H1 (cell line): ENCODE data around the gene PROSER2. TPM values are rescaled to one million over a fixed set of nuclear protein-coding genes. Genes with fewer than 3 reads are reported as not detected.
A peak's percentile ranks its signal among the peaks of the same experiment; 100 is the strongest.

Experiments
- CTCF ChIA-PET: fragments of 300-600 bp; sonication (Branson Sonifier 250); formaldehyde crosslinking; loops from one replicate; lab custom pipeline; 2021; ENCODE audit not compliant: partially characterized antibody; lab: Charles Lee
- POLR2A ChIA-PET: fragments of 300-600 bp; sonication (Branson Sonifier 250); formaldehyde crosslinking; loops from one replicate; lab custom pipeline; 2021; ENCODE audit warnings: inconsistent platforms; ENCODE audit not compliant: partially characterized antibody; lab: Charles Lee
- DNase-seq, 2 experiments: peaks; one replicate each; pipeline versions ENCODE4 v3.0.0 to v3.0.0-alpha.2; 2010 to 2022; ENCODE audit warnings: low spot score in 2 of 2, low read depth in 1 of 2, mixed read lengths in 1 of 2
- FAIRE-seq: peaks from 2 replicates; lab custom pipeline; 2011; peaks lifted over from hg19 to GRCh38; lab: Jason Lieb, UNC
- H2AFZ ChIP-seq: 2 replicates; pipeline ENCODE4 v1.8.1; 2012; ENCODE audit warnings: low read length, inconsistent platforms
- H2AK5ac ChIP-seq: 2 replicates; pipeline ENCODE4 v1.6.1; 2013; ENCODE audit warnings: low read depth, low read length
- H2BK120ac ChIP-seq: replicated peaks from 2 replicates; pipeline ENCODE3; 2013; ENCODE audit warnings: low read depth, low read length, inconsistent platforms
- H2BK12ac ChIP-seq: 2 replicates; pipeline ENCODE4 v1.6.1; 2013; ENCODE audit warnings: low read depth, low read length
- H2BK15ac ChIP-seq: 2 replicates; pipeline ENCODE4 v1.6.1; 2013; ENCODE audit warnings: low read length
- H2BK20ac ChIP-seq: 2 replicates; pipeline ENCODE4 v1.6.1; 2013; ENCODE audit warnings: low read length
- H2BK5ac ChIP-seq: 2 replicates; pipeline ENCODE4 v1.6.1; 2013; ENCODE audit warnings: low read depth, low read length
- H3K14ac ChIP-seq: 2 replicates; pipeline ENCODE4 v1.6.1; 2013; ENCODE audit warnings: inconsistent platforms; ENCODE audit not compliant: insufficient read length
- H3K18ac ChIP-seq: 2 replicates; pipeline ENCODE4 v1.6.1; 2013; ENCODE audit warnings: low read length; ENCODE audit errors: extremely low read depth
- H3K23ac ChIP-seq: 2 replicates; pipeline ENCODE4 v1.6.1; 2013; ENCODE audit warnings: inconsistent platforms; ENCODE audit not compliant: insufficient read length
- H3K23me2 ChIP-seq: 2 replicates; pipeline ENCODE4 v1.6.1; 2013; ENCODE audit warnings: low read depth, low read length
- H3K27ac ChIP-seq: 2 replicates; pipeline ENCODE4 v1.6.1; 2011; ENCODE audit warnings: low read depth, low read length, inconsistent platforms
- H3K27me3 ChIP-seq, 4 experiments: replicated peaks in 1 of 4; 1 replicate in 1 of 4; 2 replicates in 3 of 4; pipeline versions ENCODE4 v1.6.1 to v1.8.1; 2011 to 2013; ENCODE audit warnings: low read length in 3 of 4, mild to moderate bottlenecking in 3 of 4, inconsistent platforms in 2 of 4, mixed read lengths in 2 of 4, moderate library complexity in 1 of 4; ENCODE audit not compliant: control insufficient read depth in 3 of 4, insufficient read depth in 3 of 4; ENCODE audit errors: extremely low read depth in 1 of 4
- H3K36me3 ChIP-seq, 4 experiments: 2 replicates each; pipeline versions ENCODE4 v1.6.1 to v1.8.1; 2011 to 2013; ENCODE audit warnings: mild to moderate bottlenecking in 4 of 4, low read length in 3 of 4, moderate library complexity in 2 of 4, control low read depth in 1 of 4, inconsistent platforms in 1 of 4; ENCODE audit not compliant: insufficient read depth in 4 of 4, control insufficient read depth in 2 of 4
- H3K4ac ChIP-seq: replicated peaks from 2 replicates; pipeline ENCODE3; 2013; ENCODE audit warnings: low read length, low read depth, mixed read lengths, inconsistent platforms; ENCODE audit not compliant: insufficient read length
- H3K4me1 ChIP-seq, 4 experiments: replicated peaks in 1 of 4; 1 replicate in 1 of 4; 2 replicates in 3 of 4; pipeline versions ENCODE4 v1.6.1 to v1.8.1; 2011 to 2013; ENCODE audit warnings: low read length in 3 of 4, inconsistent platforms in 2 of 4, mixed read lengths in 1 of 4; ENCODE audit not compliant: insufficient read depth in 4 of 4, control insufficient read depth in 3 of 4
- H3K4me2 ChIP-seq, 2 experiments: 2 replicates each; pipeline versions ENCODE4 v1.6.1 to v1.8.1; 2011 to 2013; ENCODE audit warnings: low read depth in 2 of 2, low read length in 2 of 2, control low read depth in 1 of 2, inconsistent platforms in 1 of 2, mild to moderate bottlenecking in 1 of 2; ENCODE audit not compliant: insufficient read depth in 1 of 2
- H3K4me3 ChIP-seq, 4 experiments: fragments of 200-600, 300-600 bp in 1 of 4; sonication (generic), shearing (Covaris generic), sonication (Bioruptor Twin) in 1 of 4; 2 replicates each; pipeline versions ENCODE4 v1.5.1 to v1.8.1; 2011 to 2016; ENCODE audit warnings: low read length in 4 of 4, low read depth in 3 of 4, control low read depth in 2 of 4, inconsistent platforms in 2 of 4, mild to moderate bottlenecking in 2 of 4, mixed read lengths in 1 of 4, moderate library complexity in 1 of 4; ENCODE audit not compliant: insufficient read depth in 2 of 4; ENCODE audit errors: extremely low read depth in 1 of 4
- H3K56ac ChIP-seq: replicated peaks from 2 replicates; pipeline ENCODE3; 2013; ENCODE audit warnings: low read depth, mild to moderate bottlenecking, mixed read lengths, low read length, inconsistent platforms; ENCODE audit not compliant: insufficient read length
- H3K79me1 ChIP-seq: 2 replicates; pipeline ENCODE4 v1.6.1; 2013; ENCODE audit warnings: low read depth, low read length, control low read depth
- H3K79me2 ChIP-seq, 2 experiments: 2 replicates each; pipeline versions ENCODE4 v1.6.1 to v1.8.1; 2012 to 2013; ENCODE audit warnings: low read length in 2 of 2, mild to moderate bottlenecking in 2 of 2, inconsistent platforms in 1 of 2; ENCODE audit not compliant: insufficient read depth in 2 of 2, control insufficient read depth in 1 of 2
- H3K9ac ChIP-seq, 4 experiments: replicated peaks in 1 of 4; 1 replicate in 1 of 4; 2 replicates in 3 of 4; pipeline versions ENCODE4 v1.6.1 to v1.8.1; 2011 to 2013; ENCODE audit warnings: low read depth in 3 of 4, low read length in 3 of 4, control low read depth in 2 of 4, mild to moderate bottlenecking in 2 of 4, moderate library complexity in 2 of 4, inconsistent platforms in 1 of 4; ENCODE audit errors: extremely low read depth in 1 of 4
- H3K9me3 ChIP-seq, 2 experiments: 2 replicates each; pipeline versions ENCODE4 v1.6.1 to v1.8.1; 2012 to 2013; ENCODE audit warnings: mild to moderate bottlenecking in 2 of 2, moderate library complexity in 2 of 2, control low read depth in 1 of 2, inconsistent platforms in 1 of 2, low read depth in 1 of 2, low read length in 1 of 2, mixed read lengths in 1 of 2; ENCODE audit not compliant: insufficient read depth in 2 of 2
- H4K20me1 ChIP-seq, 2 experiments: replicated peaks in 1 of 2; 2 replicates each; pipeline versions ENCODE3 to v1.8.1; 2011 to 2013; ENCODE audit warnings: inconsistent platforms in 2 of 2, low read length in 2 of 2, mild to moderate bottlenecking in 1 of 2; ENCODE audit not compliant: insufficient read depth in 2 of 2, control insufficient read depth in 1 of 2
- H4K5ac ChIP-seq: 2 replicates; pipeline ENCODE4 v1.6.1; 2013; ENCODE audit warnings: low read length, low read depth, mixed read lengths, inconsistent platforms; ENCODE audit not compliant: insufficient read length
- H4K8ac ChIP-seq: 2 replicates; pipeline ENCODE4 v1.8.0; 2013; ENCODE audit warnings: mild to moderate bottlenecking, moderate library complexity, low read length, inconsistent platforms; ENCODE audit not compliant: insufficient read depth; ENCODE audit errors: extremely low read depth
- H4K91ac ChIP-seq: replicated peaks from 2 replicates; pipeline ENCODE3; 2013; ENCODE audit warnings: low read length, mixed read lengths, inconsistent platforms; ENCODE audit not compliant: insufficient read length
- CREB1 ChIP-seq: IDR thresholded peaks from 2 replicates; pipeline ENCODE4 v1.6.1; 2012; ENCODE audit warnings: inconsistent platforms
- PHF8 ChIP-seq: fragments of 200-600 bp; sonication (generic); conservative IDR thresholded peaks from 2 replicates; pipeline ENCODE4 v1.7.1; 2012; ENCODE audit warnings: low read depth, mild to moderate bottlenecking, inconsistent platforms, low read length, moderate library complexity
- WGBS, 2 experiments: shearing (Covaris generic) in 1 of 2; methylation state at CpG; one replicate each; pipeline versions ENCODE4 v1.1.6 to v1.1.7; 2013 to 2015; ENCODE audit warnings: low lambda C conversion rate in 2 of 2, mixed read lengths in 2 of 2, inconsistent platforms in 1 of 2, low coverage in 1 of 2, missing lambda C conversion rate in 1 of 2; ENCODE audit not compliant: insufficient replicate concordance in 2 of 2, insufficient coverage in 1 of 2, insufficient read length in 1 of 2; ENCODE audit errors: extremely low coverage in 1 of 2, missing lambda C conversion rate in 1 of 2; 5-methylcytosine and 5-hydroxymethylcytosine counted together
- polyA plus RNA-seq, 7 experiments: library from polyadenylated mRNA; depleted of rRNA in 3 of 7; stranded (reverse) in 5 of 7; unstranded in 2 of 7; fragments of >200 nt in 5 of 7; fragments of 200-250 nt in 2 of 7; gene quantifications; 1 replicate in 5 of 7; 2 replicates in 1 of 7; 4 replicates in 1 of 7; pipeline versions ENCODE4 v1.2.1 to v1.2.3, GENCODE V29; 2011 to 2013; ENCODE audit warnings: missing spikeins in 2 of 7, mixed read lengths in 2 of 7
- total RNA-seq: library from RNA; stranded (reverse); fragmentation: NEBNext Ultra II Directional; extraction: Animal tissue kit (Norgen Biotek cat#: 25700); gene quantifications from 2 replicates; pipeline ENCODE4 v1.2.1, GENCODE V29; 2021

PROSER2 gene
- total and polyA plus RNA-seq, 2 of the 8 experiments (the other 6 are each of a cell fraction or from before 2014, with no cell fraction given) = 3.9 to 13.7 TPM

DNA sequence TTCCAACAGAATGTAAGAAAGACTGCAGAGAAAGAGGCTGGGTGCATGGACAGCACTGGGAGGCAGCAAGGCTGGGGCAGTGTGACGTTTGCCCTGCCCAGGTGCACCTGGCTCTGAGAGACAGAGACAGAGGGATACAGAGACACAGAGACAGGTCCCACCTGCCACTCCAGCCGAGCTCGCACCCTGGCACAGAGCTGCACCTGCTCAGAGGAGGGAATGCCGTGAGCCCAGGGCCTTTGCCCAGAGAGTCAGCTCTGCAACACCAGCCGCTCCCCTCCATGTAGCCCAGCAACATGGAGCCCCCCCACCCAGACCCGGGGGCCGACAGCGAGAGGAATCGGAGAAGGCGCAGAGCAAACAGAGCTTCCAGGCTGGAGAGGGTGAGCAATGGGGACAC lies 35.3 kb upstream of the PROSER2 start:
- Histone ChIP-seq H3K9ac (no peak overlapping the region; a peak in 2 of 7 replicates), H3K23ac (no peak overlapping the region), H3K4ac (no peak overlapping the region), H4K91ac (peak overlapping the region; percentile 9), H3K4me1 (no peaks in the 10 kb centered on the region), H2BK20ac (no peak overlapping the region), H3K23me2 (no peaks in the 10 kb centered on the region), H4K8ac (no peak overlapping the region), H2BK12ac (no peak overlapping the region), H4K5ac (no peak overlapping the region), H3K56ac (no peak overlapping the region), H3K4me3 (no peak overlapping the region), H2AFZ (no peak overlapping the region), H3K79me2 (no peaks in the 10 kb centered on the region), H2BK120ac (no peak overlapping the region), H3K14ac (no peak overlapping the region), H2AK5ac (no peak overlapping the region), H3K36me3 (no peaks in the 10 kb centered on the region), H4K20me1 (no peaks in the 10 kb centered on the region), H2BK15ac (no peak overlapping the region), H3K4me2 (no peak overlapping the region), H3K27me3 (no peaks in the 10 kb centered on the region), H3K79me1 (no peaks in the 10 kb centered on the region), H2BK5ac (no peak overlapping the region), H3K27ac (no peak overlapping the region), H3K18ac (no peak overlapping the region), H3K9me3 (no peaks in the 10 kb centered on the region)
- POLR2A ChIA-PET = no interaction called here
- WGBS, 2 experiments = 81% methylated on average over 10 of the region's 10 CpGs; no CpG with 5 or more reads in 1 of the 2 experiments
- no peak for FAIRE-seq
- TF ChIP-seq CREB1 = no peak
- TF ChIP-seq PHF8 = no peak
- CTCF ChIA-PET = interaction anchor here (0.6 to 2.3 kb wide), 7 partner anchors 30 to 1787 kb away, joined by 3 to 8 read pairs (median 3); no protein-coding TSS in a partner anchor
- no peak for DNase-seq
